ENCODE measurements around the gene B3GALT4. TPM values are rescaled to one million over a fixed set of nuclear protein-coding genes. Genes with fewer than 3 reads are reported as not detected.
"Not testable (repeated sequence)": the region's sequence is repeated elsewhere in the genome, so short reads cannot be mapped to it uniquely, and the experiment has no call there.

The B3GALT4 gene
- total RNA-seq, 4 donors from 2014 or later: 8.3 to 33.1 (median 28.5) TPM

GRCh38 chr6:33259032-33259431 lies 17.9 kb upstream of the B3GALT4 start:
- Histone ChIP-seq H3K27ac (no peak overlapping the region), H3K27me3 (no peaks in the 10 kb centered on the region), H3K36me3 (peaks cover 0 to 56% (median 4%) of the 10 kb centered on the region in 3 donors), H3K4me1 (no peaks in the 10 kb centered on the region), H3K9me3 (no peaks in the 10 kb centered on the region), H3K4me3 (no peak overlapping the region)
- TF ChIP-seq POLR2A (IDR thresholded peaks at IDR 0.05) (no peak), CTCF (IDR thresholded peaks at IDR 0.05) (no peak)
- DNase-seq: no peak

GRCh38 chr6:33262490-33262889 lies 14.4 kb upstream of the B3GALT4 start:
- not testable (repeated sequence) for H3K27me3 ChIP-seq, H3K4me1 ChIP-seq, H3K4me3 ChIP-seq, H3K27ac ChIP-seq, H3K9me3 ChIP-seq, DNase-seq
- H3K36me3 ChIP-seq: peaks cover 0 to 79% (median 4%) of the 10 kb centered on the region in 3 donors

GRCh38 chr6:33264015-33264414 lies 12.9 kb upstream of the B3GALT4 start:
- Histone ChIP-seq H3K36me3 (peaks cover 0 to 84% (median 4%) of the 10 kb centered on the region in 3 donors), H3K9me3 (no peaks in the 10 kb centered on the region), H3K4me1 (no peaks in the 10 kb centered on the region), H3K27me3 (no peaks in the 10 kb centered on the region), H3K4me3 (no peak overlapping the region), H3K27ac (no peak overlapping the region)
- TF ChIP-seq POLR2A (IDR thresholded peaks at IDR 0.05) (no peak), CTCF (IDR thresholded peaks at IDR 0.05) (no peak)
- DNase-seq: no peak

GRCh38 chr6:33271117-33271467 lies 5.8 kb upstream of the B3GALT4 start:
- no peaks in the 10 kb centered on the region for H3K27me3 ChIP-seq
- TF ChIP-seq CTCF (IDR thresholded peaks at IDR 0.05) (peak in 1 of 6 experiments; percentile 13), POLR2A (IDR thresholded peaks at IDR 0.05) (no peak)
- peaks cover 0 to 56% (median 0%) of the 10 kb centered on the region in 3 donors for H3K36me3 ChIP-seq
- H3K9me3 ChIP-seq: no peaks in the 10 kb centered on the region
- H3K4me3 ChIP-seq: peak overlapping the region; percentile 65 to 77 (median 70)
- DNase-seq: no peak
- H3K27ac ChIP-seq: peak overlapping the region; percentile 83 to 95 (median 90)
- H3K4me1 ChIP-seq: peaks cover 0 to 51% (median 13%) of the 10 kb centered on the region in 4 donors

- peaks cover 0 to 57% (median 18%) of the 10 kb centered on the region in 4 donors for H3K4me1 ChIP-seq
- no peaks in the 10 kb centered on the region for H3K9me3 ChIP-seq
- peak; percentile 90 to 96 for TF ChIP-seq POLR2A (IDR thresholded peaks at IDR 0.05)
- TF ChIP-seq CTCF (IDR thresholded peaks at IDR 0.05): peak in 1 of 6 experiments; percentile 2
- H3K36me3 ChIP-seq: peaks cover 0 to 54% (median 0%) of the 10 kb centered on the region in 3 donors
- peak within 1 kb of the TSS; percentile 65 to 77 (median 70) for H3K4me3 ChIP-seq
- DNase-seq: peak; percentile 90 to 98 (median 96)
- no peaks in the 10 kb centered on the region for H3K27me3 ChIP-seq
- peak within 1 kb of the TSS; percentile 83 to 95 (median 90) for H3K27ac ChIP-seq
These were observed 5.3 kb upstream of the B3GALT4 start, which contains the start of the genes RPS18 and VPS52 for GRCh38 chr6:33271468-33272274. TSS of gene RPS18 (plus strand) at chr6:33272075. CDS start at chr6:33272120, 45 bp downstream. TSS of gene VPS52 (minus strand) at chr6:33271876. CDS start at chr6:33271675, 201 bp downstream.

Data from Peyer's patch (tissue), 4 donors.